ENCODE measurements around the gene JCAD.
A peak's percentile ranks its signal among the peaks of the same experiment; 100 is the strongest.
"Not testable (repeated sequence)": the region's sequence is repeated elsewhere in the genome, so short reads cannot be mapped to it uniquely, and the experiment has no call there.

JCAD gene

GRCh38 chr10:30059209-30060107 lies at the start of gene JCAD:
Gene JCAD, minus strand, starts transcription at chr10:30059586. Its CDS starts 11,774 bp downstream, at chr10:30047812.
- Mint-ChIP-seq H3K36me3 (ENCODE audit: low read depth) (no peaks in the 10 kb centered on the region), H3K4me3 (peak within 1 kb of the TSS; percentile 70), H3K9me3 (no peaks in the 10 kb centered on the region), H3K27ac (no peak within 1 kb of the TSS), H3K27me3 (peaks cover 84% of the 10 kb centered on the region), H3K4me1 (ENCODE audit: low read depth) (peaks cover 5% of the 10 kb centered on the region)

GRCh38 chr10:30106987-30107386 lies 47.6 kb upstream of the JCAD start:
- Mint-ChIP-seq H3K36me3 (ENCODE audit: low read depth) (no peaks in the 10 kb centered on the region), H3K27ac (no peak overlapping the region), H3K4me1 (ENCODE audit: low read depth) (no peaks in the 10 kb centered on the region), H3K4me3 (no peak overlapping the region), H3K27me3 (peaks cover 21% of the 10 kb centered on the region), H3K9me3 (no peaks in the 10 kb centered on the region)

GRCh38 chr10:30103595-30104320 lies 44.4 kb upstream of the JCAD start:
- Mint-ChIP-seq H3K27me3 (peaks cover 32% of the 10 kb centered on the region), H3K4me1 (ENCODE audit: low read depth) (no peaks in the 10 kb centered on the region), H3K9me3 (no peaks in the 10 kb centered on the region), H3K27ac (no peak overlapping the region), H3K4me3 (no peak overlapping the region), H3K36me3 (ENCODE audit: low read depth) (no peaks in the 10 kb centered on the region)

- not testable (repeated sequence) for H3K4me1 Mint-ChIP-seq (ENCODE audit: low read depth); H3K27ac Mint-ChIP-seq; H3K9me3 Mint-ChIP-seq; H3K4me3 Mint-ChIP-seq; H3K36me3 Mint-ChIP-seq (ENCODE audit: low read depth)
- peaks cover 44% of the 10 kb centered on the region for H3K27me3 Mint-ChIP-seq
Measured at GRCh38 chr10:30099706-30100105, 40.3 kb upstream of the JCAD start.

GRCh38 chr10:30099101-30099500 lies 39.7 kb upstream of the JCAD start:
- Mint-ChIP-seq H3K36me3 (ENCODE audit: low read depth) (no peaks in the 10 kb centered on the region), H3K4me3 (no peak overlapping the region), H3K27ac (no peak overlapping the region), H3K9me3 (no peaks in the 10 kb centered on the region), H3K27me3 (peaks cover 43% of the 10 kb centered on the region), H3K4me1 (ENCODE audit: low read depth) (no peaks in the 10 kb centered on the region)

GRCh38 chr10:30098629-30099028 lies 39.2 kb upstream of the JCAD start:
- Mint-ChIP-seq H3K4me1 (ENCODE audit: low read depth) (no peaks in the 10 kb centered on the region), H3K9me3 (no peaks in the 10 kb centered on the region), H3K36me3 (ENCODE audit: low read depth) (no peaks in the 10 kb centered on the region), H3K27me3 (peaks cover 43% of the 10 kb centered on the region), H3K4me3 (no peak overlapping the region), H3K27ac (no peak overlapping the region)

GRCh38 chr10:30096564-30096963 lies 37.2 kb upstream of the JCAD start:
- Mint-ChIP-seq H3K27me3 (peaks cover 32% of the 10 kb centered on the region), H3K4me3 (no peak overlapping the region), H3K27ac (no peak overlapping the region), H3K9me3 (no peaks in the 10 kb centered on the region), H3K4me1 (ENCODE audit: low read depth) (no peaks in the 10 kb centered on the region), H3K36me3 (ENCODE audit: low read depth) (no peaks in the 10 kb centered on the region)

GRCh38 chr10:30095631-30096422 lies 36.4 kb upstream of the JCAD start:
- Mint-ChIP-seq H3K4me1 (ENCODE audit: low read depth) (no peaks in the 10 kb centered on the region), H3K27ac (no peak overlapping the region), H3K9me3 (no peaks in the 10 kb centered on the region), H3K4me3 (no peak overlapping the region), H3K36me3 (ENCODE audit: low read depth) (no peaks in the 10 kb centered on the region), H3K27me3 (peaks cover 31% of the 10 kb centered on the region)

- Mint-ChIP-seq H3K4me1 (ENCODE audit: low read depth) (no peaks in the 10 kb centered on the region), H3K27me3 (peaks cover 28% of the 10 kb centered on the region), H3K4me3 (no peak overlapping the region), H3K9me3 (no peaks in the 10 kb centered on the region), H3K27ac (no peak overlapping the region), H3K36me3 (ENCODE audit: low read depth) (no peaks in the 10 kb centered on the region)
Measured at GRCh38 chr10:30094601-30095000, 35.2 kb upstream of the JCAD start.

- no peaks in the 10 kb centered on the region for H3K36me3 Mint-ChIP-seq (ENCODE audit: low read depth)
- H3K9me3 Mint-ChIP-seq = no peaks in the 10 kb centered on the region
- H3K27me3 Mint-ChIP-seq = peaks cover 28% of the 10 kb centered on the region
- no peaks in the 10 kb centered on the region for H3K4me1 Mint-ChIP-seq (ENCODE audit: low read depth)
- H3K4me3 Mint-ChIP-seq = no peak overlapping the region
- no peak overlapping the region for H3K27ac Mint-ChIP-seq
Measured at GRCh38 chr10:30093303-30093950, 34.0 kb upstream of the JCAD start.

GRCh38 chr10:30092151-30092790 lies 32.9 kb upstream of the JCAD start:
- no peak overlapping the region for H3K4me3 Mint-ChIP-seq
- peaks cover 26% of the 10 kb centered on the region for H3K27me3 Mint-ChIP-seq
- H3K9me3 Mint-ChIP-seq = no peaks in the 10 kb centered on the region
- no peaks in the 10 kb centered on the region for H3K4me1 Mint-ChIP-seq (ENCODE audit: low read depth)
- no peak overlapping the region for H3K27ac Mint-ChIP-seq
- no peaks in the 10 kb centered on the region for H3K36me3 Mint-ChIP-seq (ENCODE audit: low read depth)

- H3K27ac Mint-ChIP-seq = no peak overlapping the region
- no peaks in the 10 kb centered on the region for H3K4me1 Mint-ChIP-seq (ENCODE audit: low read depth)
- H3K9me3 Mint-ChIP-seq = no peaks in the 10 kb centered on the region
- no peaks in the 10 kb centered on the region for H3K36me3 Mint-ChIP-seq (ENCODE audit: low read depth)
- peaks cover 26% of the 10 kb centered on the region for H3K27me3 Mint-ChIP-seq
- H3K4me3 Mint-ChIP-seq = no peak overlapping the region
Measured at GRCh38 chr10:30091136-30091535, 31.8 kb upstream of the JCAD start.

GRCh38 chr10:30088178-30088577 lies 28.8 kb upstream of the JCAD start:
- Mint-ChIP-seq H3K9me3 (no peaks in the 10 kb centered on the region), H3K27ac (no peak overlapping the region), H3K27me3 (peaks cover 25% of the 10 kb centered on the region), H3K36me3 (ENCODE audit: low read depth) (no peaks in the 10 kb centered on the region), H3K4me3 (no peak overlapping the region), H3K4me1 (ENCODE audit: low read depth) (no peaks in the 10 kb centered on the region)

- H3K27ac Mint-ChIP-seq = no peak overlapping the region
- no peaks in the 10 kb centered on the region for H3K36me3 Mint-ChIP-seq (ENCODE audit: low read depth)
- H3K4me3 Mint-ChIP-seq = no peak overlapping the region
- H3K4me1 Mint-ChIP-seq (ENCODE audit: low read depth) = no peaks in the 10 kb centered on the region
- no peaks in the 10 kb centered on the region for H3K9me3 Mint-ChIP-seq
- H3K27me3 Mint-ChIP-seq = peaks cover 23% of the 10 kb centered on the region
Measured at GRCh38 chr10:30083934-30084333, 24.5 kb upstream of the JCAD start.
